Keratinocyte (primary cell): Measurements from ENCODE around the gene SPIN1. TPM values are rescaled to one million over a fixed set of nuclear protein-coding genes. Genes with fewer than 3 reads are reported as not detected.

Experiments
- DNase-seq: peaks from one replicate; pipeline ENCODE4 v3.0.0-alpha.2; 2011; ENCODE audit warnings: low read depth, missing footprints, low spot score
- FAIRE-seq: peaks from 2 replicates; lab custom pipeline; 2011; peaks lifted over from hg19 to GRCh38; lab: Jason Lieb, UNC
- H2AFZ ChIP-seq: 2 replicates; pipeline ENCODE4 v1.6.0; 2012; ENCODE audit warnings: low read length, control low read depth, inconsistent platforms; ENCODE audit not compliant: control insufficient read depth
- H3K27ac ChIP-seq: 2 replicates; pipeline ENCODE4 v1.5.1; 2011; ENCODE audit warnings: low read length; ENCODE audit not compliant: control insufficient read depth, insufficient read depth
- H3K27me3 ChIP-seq: 3 replicates; pipeline ENCODE4 v1.6.0; 2011; ENCODE audit warnings: low read length; ENCODE audit not compliant: control insufficient read depth, insufficient read depth; ENCODE audit errors: extremely low read depth
- H3K36me3 ChIP-seq, 2 experiments: 2 replicates in 1 of 2; 3 replicates in 1 of 2; pipeline ENCODE4 v1.5.1; 2011; ENCODE audit warnings: low read length in 2 of 2, mild to moderate bottlenecking in 1 of 2; ENCODE audit not compliant: control insufficient read depth in 2 of 2, insufficient read depth in 2 of 2; ENCODE audit errors: extremely low read depth in 1 of 2
- H3K4me1 ChIP-seq: 3 replicates; pipeline ENCODE4 v1.5.1; 2011; ENCODE audit warnings: low read length; ENCODE audit not compliant: control insufficient read depth, insufficient read depth; ENCODE audit errors: extremely low read depth
- H3K4me2 ChIP-seq: 3 replicates; pipeline ENCODE4 v1.6.0; 2011; ENCODE audit warnings: low read depth, low read length; ENCODE audit not compliant: control insufficient read depth, insufficient read depth; ENCODE audit errors: extremely low read depth
- H3K4me3 ChIP-seq, 3 experiments: fragments of 200-600 bp in 1 of 3; sonication (generic) in 1 of 3; 2 replicates in 2 of 3; 3 replicates in 1 of 3; pipeline ENCODE4 v1.5.1; 2011 to 2016; ENCODE audit warnings: low read length in 3 of 3, mild to moderate bottlenecking in 3 of 3, control low read depth in 2 of 3, inconsistent platforms in 1 of 3, low read depth in 1 of 3, mixed read lengths in 1 of 3, mixed run types in 1 of 3, moderate library complexity in 1 of 3; ENCODE audit not compliant: control insufficient read depth in 2 of 3, insufficient read depth in 2 of 3; ENCODE audit errors: extremely low read depth in 1 of 3
- H3K79me2 ChIP-seq: 2 replicates; pipeline ENCODE4 v1.6.0; 2012; ENCODE audit warnings: low read length; ENCODE audit not compliant: control insufficient read depth, insufficient read depth
- H3K9ac ChIP-seq: 3 replicates; pipeline ENCODE4 v1.6.0; 2011; ENCODE audit warnings: low read length; ENCODE audit not compliant: control insufficient read depth, insufficient read depth; ENCODE audit errors: extremely low read depth
- H3K9me1 ChIP-seq: 3 replicates; pipeline ENCODE4 v1.6.0; 2011; ENCODE audit warnings: low read length; ENCODE audit not compliant: control insufficient read depth, insufficient read depth; ENCODE audit errors: extremely low read depth
- H3K9me3 ChIP-seq: 2 replicates; pipeline ENCODE4 v1.5.1; 2012; ENCODE audit warnings: low read depth, low read length; ENCODE audit not compliant: control insufficient read depth
- H4K20me1 ChIP-seq: 3 replicates; pipeline ENCODE4 v1.6.0; 2011; ENCODE audit warnings: low read length; ENCODE audit not compliant: control insufficient read depth, insufficient read depth; ENCODE audit errors: extremely low read depth
- CTCF ChIP-seq, 3 experiments: IDR thresholded peaks in 1 of 3; conservative IDR thresholded peaks in 1 of 3; optimal IDR thresholded peaks in 1 of 3; 2 replicates in 2 of 3; 3 replicates in 1 of 3; pipeline versions ENCODE3 to v1.5.1; 2011; ENCODE audit warnings: low read length in 3 of 3, mild to moderate bottlenecking in 3 of 3, moderate library complexity in 2 of 3, control low read depth in 1 of 3, inconsistent platforms in 1 of 3; ENCODE audit not compliant: insufficient read depth in 2 of 3; ENCODE audit errors: extremely low read depth in 1 of 3
- EZH2 ChIP-seq: IDR thresholded peaks from one replicate; pipeline ENCODE4 v1.6.1; 2012; ENCODE audit warnings: inconsistent platforms, mild to moderate bottlenecking, low read length, moderate library complexity
- dilution Hi-C: fragments of 300-500 bp; cut with MboI; formaldehyde crosslinking; loops from one replicate; pipeline ENCODE4 v1.7.0; 2020; ENCODE audit warnings: low sequenced_read_pairs; ENCODE audit not compliant: extremely low pct_ligation_motif_present
- polyA plus RNA-seq, 5 experiments: library from polyadenylated mRNA; depleted of rRNA in 3 of 5; stranded (reverse) in 3 of 5; stranded (forward) in 1 of 5; unstranded in 1 of 5; fragments of >200 nt; gene quantifications; 1 replicate in 1 of 5; 2 replicates in 3 of 5; 3 replicates in 1 of 5; pipeline versions ENCODE4 v1.2.1 to v1.2.3, GENCODE V29; 2011 to 2012; ENCODE audit warnings: missing spikeins in 2 of 5, low read depth in 1 of 5, low replicate concordance in 1 of 5

SPIN1 gene
- polyA plus RNA-seq, 1 donor (not counting 4 experiments of a cell fraction or from before 2014, with no cell fraction given), result 68.8 TPM

GRCh38 chr9:88523056-88523455 is 134.8 kb downstream of the SPIN1 start:
- no peaks in the 10 kb centered on the region for H3K27me3 ChIP-seq
- FAIRE-seq, result no peak
- no peaks in the 10 kb centered on the region for H4K20me1 ChIP-seq
- H3K9me1 ChIP-seq, result no peaks in the 10 kb centered on the region
- H3K9ac ChIP-seq, result no peak overlapping the region
- H3K4me2 ChIP-seq, result no peak overlapping the region
- no peaks in the 10 kb centered on the region for H3K36me3 ChIP-seq
- H3K27ac ChIP-seq, result no peak overlapping the region
- H3K4me3 ChIP-seq, result no peak overlapping the region
- no peaks in the 10 kb centered on the region for H3K9me3 ChIP-seq
- H2AFZ ChIP-seq, result no peak overlapping the region
- dilution Hi-C loops, result no loop called here
- DNase-seq, result no peak
- TF ChIP-seq EZH2, result no peak
- H3K4me1 ChIP-seq, result no peaks in the 10 kb centered on the region
- no peaks in the 10 kb centered on the region for H3K79me2 ChIP-seq

- no peaks in the 10 kb centered on the region for H3K36me3 ChIP-seq
- no peaks in the 10 kb centered on the region for H4K20me1 ChIP-seq
- TF ChIP-seq CTCF (optimal IDR thresholded peaks at IDR 0.05 in 1 of 3, IDR thresholded peaks at IDR 0.05 in 1 of 3, conservative IDR thresholded peaks at IDR 0.05 in 1 of 3; ENCODE audit: extremely low read depth in 1 of 3, insufficient read depth in 2 of 3, low read length in 3 of 3) (no peak), EZH2 (no peak)
- FAIRE-seq (no peak), DNase-seq (no peak)
- H3K4me2 ChIP-seq, result no peak overlapping the region
- dilution Hi-C loops, result no loop called here
- no peaks in the 10 kb centered on the region for H3K9me1 ChIP-seq
- H3K79me2 ChIP-seq, result no peaks in the 10 kb centered on the region
- no peaks in the 10 kb centered on the region for H3K9me3 ChIP-seq
- H3K27me3 ChIP-seq, result no peaks in the 10 kb centered on the region
- no peak overlapping the region for H2AFZ ChIP-seq
- H3K9ac ChIP-seq, result no peak overlapping the region
- no peak overlapping the region for H3K27ac ChIP-seq
- no peak overlapping the region for H3K4me3 ChIP-seq
- peaks cover under 1% of the 10 kb centered on the region for H3K4me1 ChIP-seq
Measured at GRCh38 chr9:88524911-88525310, 136.7 kb downstream of the SPIN1 start.

GRCh38 chr9:88527618-88528017 is 139.4 kb downstream of the SPIN1 start:
- no peaks in the 10 kb centered on the region for H3K27me3 ChIP-seq
- dilution Hi-C loops, result no loop called here
- no peak overlapping the region for H3K27ac ChIP-seq
- no peak overlapping the region for H3K4me2 ChIP-seq
- no peak overlapping the region for H3K4me3 ChIP-seq
- no peaks in the 10 kb centered on the region for H3K9me3 ChIP-seq
- no peak overlapping the region for H3K9ac ChIP-seq
- DNase-seq (no peak), FAIRE-seq (no peak)
- H3K79me2 ChIP-seq, result no peaks in the 10 kb centered on the region
- H3K36me3 ChIP-seq, result no peaks in the 10 kb centered on the region
- H4K20me1 ChIP-seq, result no peaks in the 10 kb centered on the region
- no peak overlapping the region for H2AFZ ChIP-seq
- TF ChIP-seq EZH2 (no peak), CTCF (optimal IDR thresholded peaks at IDR 0.05 in 1 of 3, IDR thresholded peaks at IDR 0.05 in 1 of 3, conservative IDR thresholded peaks at IDR 0.05 in 1 of 3; ENCODE audit: extremely low read depth in 1 of 3, insufficient read depth in 2 of 3, low read length in 3 of 3) (no peak)
- H3K9me1 ChIP-seq, result no peaks in the 10 kb centered on the region
- H3K4me1 ChIP-seq, result peaks cover 11% of the 10 kb centered on the region
